MM.1S (cell line): ENCODE data around the gene SCN2A.
"Not testable (repeated sequence)": the region's sequence is repeated elsewhere in the genome, so short reads cannot be mapped to it uniquely, and the experiment has no call there.

ENCODE experiments used
- EZH2 ChIP-seq: fragments of 300-600 bp; sonication (generic); optimal IDR thresholded peaks from 2 replicates; pipeline ENCODE3; 2017; ENCODE audit warnings: low read depth, mild to moderate bottlenecking, antibody characterized with exemption, low read length, mixed read lengths
- EZH2phosphoT487 ChIP-seq: fragments of 300-600 bp; sonication (generic); IDR thresholded peaks from 2 replicates; pipeline ENCODE4 v1.6.1; 2018; ENCODE audit warnings: antibody characterized with exemption, low read length
- TF ChIP-seq, protein P1 (sequence below): fragments of 300-600 bp; sonication (generic); IDR thresholded peaks from 2 replicates; pipeline ENCODE4 v1.5.1; 2016; ENCODE audit warnings: antibody characterized with exemption, low read length, mixed read lengths

- TF ChIP-seq, protein P1, sequence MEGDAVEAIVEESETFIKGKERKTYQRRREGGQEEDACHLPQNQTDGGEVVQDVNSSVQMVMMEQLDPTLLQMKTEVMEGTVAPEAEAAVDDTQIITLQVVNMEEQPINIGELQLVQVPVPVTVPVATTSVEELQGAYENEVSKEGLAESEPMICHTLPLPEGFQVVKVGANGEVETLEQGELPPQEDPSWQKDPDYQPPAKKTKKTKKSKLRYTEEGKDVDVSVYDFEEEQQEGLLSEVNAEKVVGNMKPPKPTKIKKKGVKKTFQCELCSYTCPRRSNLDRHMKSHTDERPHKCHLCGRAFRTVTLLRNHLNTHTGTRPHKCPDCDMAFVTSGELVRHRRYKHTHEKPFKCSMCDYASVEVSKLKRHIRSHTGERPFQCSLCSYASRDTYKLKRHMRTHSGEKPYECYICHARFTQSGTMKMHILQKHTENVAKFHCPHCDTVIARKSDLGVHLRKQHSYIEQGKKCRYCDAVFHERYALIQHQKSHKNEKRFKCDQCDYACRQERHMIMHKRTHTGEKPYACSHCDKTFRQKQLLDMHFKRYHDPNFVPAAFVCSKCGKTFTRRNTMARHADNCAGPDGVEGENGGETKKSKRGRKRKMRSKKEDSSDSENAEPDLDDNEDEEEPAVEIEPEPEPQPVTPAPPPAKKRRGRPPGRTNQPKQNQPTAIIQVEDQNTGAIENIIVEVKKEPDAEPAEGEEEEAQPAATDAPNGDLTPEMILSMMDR, result not testable (repeated sequence)
- not testable (repeated sequence) for TF ChIP-seq EZH2, EZH2phosphoT487
Measured at GRCh38 chr2:165260347-165260746, 21.1 kb downstream of the SCN2A start.
